Measurements from ENCODE around the gene BAIAP3. TPM values are rescaled to one million over a fixed set of nuclear protein-coding genes. Genes with fewer than 3 reads are reported as not detected.

BAIAP3 gene
- total RNA-seq, 1 experiment from 2014 or later: 6.8 TPM

DNA sequence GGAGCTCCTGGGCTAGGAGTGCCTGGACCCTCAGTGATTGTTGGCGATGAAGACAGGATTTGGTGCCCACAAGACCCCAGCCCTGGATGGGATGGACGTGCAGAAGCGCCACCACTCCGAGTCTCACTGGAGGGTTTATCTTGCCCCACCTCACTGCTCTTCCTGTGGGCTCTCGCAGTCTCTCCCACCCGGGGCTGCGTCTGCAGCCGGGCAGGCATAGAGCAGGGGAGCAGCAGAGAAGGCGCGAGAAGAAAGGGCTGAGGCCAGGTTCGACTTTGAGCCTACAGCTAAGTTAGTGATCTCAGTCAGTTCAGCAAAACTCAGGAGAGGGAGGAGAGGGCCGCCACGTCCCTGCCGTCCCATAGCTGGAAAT, 17.4 kb upstream of the BAIAP3 start:
- no peak for DNase-seq
- H3K79me2 ChIP-seq (ENCODE audit: insufficient read depth, low read length): peaks cover 37% of the 10 kb centered on the region
- H2BK20ac ChIP-seq (ENCODE audit: low read depth, low read length, poor library complexity, severe bottlenecking): no peak overlapping the region
- peaks cover 5% of the 10 kb centered on the region for H3K79me1 ChIP-seq (ENCODE audit: insufficient read depth, low read depth, low read length, poor library complexity, severe bottlenecking)
- no peak overlapping the region for H3T11ph ChIP-seq (ENCODE audit: low read length)
- no peak overlapping the region for H3K27ac ChIP-seq (ENCODE audit: insufficient read length, low read depth, low read length)
- no peak overlapping the region for H3K14ac ChIP-seq (ENCODE audit: insufficient read depth, low read length)
- no peak overlapping the region for H3K18ac ChIP-seq (ENCODE audit: insufficient read length, low read depth, low read length)
- H3K27me3 Mint-ChIP-seq (ENCODE audit: low read depth): no peaks in the 10 kb centered on the region
- H2AFZ ChIP-seq (ENCODE audit: low read length): no peak overlapping the region
- H3K4me2 ChIP-seq (ENCODE audit: insufficient read depth, insufficient read length, low read length): no peak overlapping the region
- no peak overlapping the region for H3K56ac ChIP-seq (ENCODE audit: insufficient read length, low read depth, low read length)
- no peak overlapping the region for H3K27ac Mint-ChIP-seq
- TF ChIP-seq, protein P1, sequence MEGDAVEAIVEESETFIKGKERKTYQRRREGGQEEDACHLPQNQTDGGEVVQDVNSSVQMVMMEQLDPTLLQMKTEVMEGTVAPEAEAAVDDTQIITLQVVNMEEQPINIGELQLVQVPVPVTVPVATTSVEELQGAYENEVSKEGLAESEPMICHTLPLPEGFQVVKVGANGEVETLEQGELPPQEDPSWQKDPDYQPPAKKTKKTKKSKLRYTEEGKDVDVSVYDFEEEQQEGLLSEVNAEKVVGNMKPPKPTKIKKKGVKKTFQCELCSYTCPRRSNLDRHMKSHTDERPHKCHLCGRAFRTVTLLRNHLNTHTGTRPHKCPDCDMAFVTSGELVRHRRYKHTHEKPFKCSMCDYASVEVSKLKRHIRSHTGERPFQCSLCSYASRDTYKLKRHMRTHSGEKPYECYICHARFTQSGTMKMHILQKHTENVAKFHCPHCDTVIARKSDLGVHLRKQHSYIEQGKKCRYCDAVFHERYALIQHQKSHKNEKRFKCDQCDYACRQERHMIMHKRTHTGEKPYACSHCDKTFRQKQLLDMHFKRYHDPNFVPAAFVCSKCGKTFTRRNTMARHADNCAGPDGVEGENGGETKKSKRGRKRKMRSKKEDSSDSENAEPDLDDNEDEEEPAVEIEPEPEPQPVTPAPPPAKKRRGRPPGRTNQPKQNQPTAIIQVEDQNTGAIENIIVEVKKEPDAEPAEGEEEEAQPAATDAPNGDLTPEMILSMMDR (conservative IDR thresholded peaks at IDR 0.05): no peak
- peaks cover 6 to 10% of the 10 kb centered on the region in 2 experiments for H3K4me1 Mint-ChIP-seq
- no peak overlapping the region for H3K4ac ChIP-seq (ENCODE audit: low read depth, low read length)
- no peak overlapping the region for H2BK12ac ChIP-seq (ENCODE audit: insufficient read length, low read depth, low read length)
- no peak overlapping the region for H2BK120ac ChIP-seq (ENCODE audit: low read depth, low read length, poor library complexity, severe bottlenecking)
- H4K8ac ChIP-seq (replicated peaks; ENCODE audit: insufficient read length, low read depth, low read length): no peak overlapping the region
- H3K9me3 Mint-ChIP-seq: no peaks in the 10 kb centered on the region
- peaks cover 4% of the 10 kb centered on the region for H4K20me1 ChIP-seq (ENCODE audit: control insufficient read depth, insufficient read depth, insufficient read length)
- no peak overlapping the region for H2BK5ac ChIP-seq (ENCODE audit: insufficient read length, low read length)
- peaks cover 1% of the 10 kb centered on the region for H3K23me2 ChIP-seq (ENCODE audit: insufficient read length, low read depth, low read length, poor library complexity, severe bottlenecking)
- no peak overlapping the region for H3K4me3 Mint-ChIP-seq
- WGBS (ENCODE audit: extremely low coverage, insufficient read length, low lambda C conversion rate): no CpG with 5 or more reads among the region's 14 CpGs
- H4K91ac ChIP-seq (ENCODE audit: insufficient read length, low read depth, low read length): no peak overlapping the region
- H2AK5ac ChIP-seq (ENCODE audit: insufficient read length, low read length): no peak overlapping the region
- H3K4me1 ChIP-seq (ENCODE audit: insufficient read depth, low read length): no peaks in the 10 kb centered on the region
- H3K23ac ChIP-seq (ENCODE audit: insufficient read length, low read depth, low read length): no peak overlapping the region
- no peaks in the 10 kb centered on the region for H3K9me3 ChIP-seq (ENCODE audit: control insufficient read depth, low read depth, low read length)
- H3K9ac ChIP-seq (ENCODE audit: extremely low read depth, insufficient read length, low read length): no peak overlapping the region
- no peak overlapping the region for H4K5ac ChIP-seq (ENCODE audit: insufficient read length, low read depth, low read length)
- H2BK15ac ChIP-seq (ENCODE audit: low read depth, low read length): no peak overlapping the region
- peaks cover 55 to 80% (median 79%) of the 10 kb centered on the region in 3 experiments; a peak in 6 of 7 replicates for H3K36me3 Mint-ChIP-seq (ENCODE audit: insufficient read depth in 1 of 3, low read depth in 3 of 3)
- H3K27me3 ChIP-seq (ENCODE audit: insufficient read depth, low read length): no peaks in the 10 kb centered on the region

Data from H9 (cell line).